ENCODE data around the gene KIF5B. TPM values are rescaled to one million over a fixed set of nuclear protein-coding genes. Genes with fewer than 3 reads are reported as not detected.
"Not testable (repeated sequence)": the region's sequence is repeated elsewhere in the genome, so short reads cannot be mapped to it uniquely, and the experiment has no call there.

Gene KIF5B
- polyA plus RNA-seq, 6 donors from 2014 or later, result 20.4 to 26.9 (median 25.0) TPM

- Mint-ChIP-seq H3K36me3 (no peaks in the 10 kb centered on the region), H3K9me3 (no peaks in the 10 kb centered on the region), H3K4me3 (no peak overlapping the region), H3K4me1 (no peaks in the 10 kb centered on the region), H3K27me3 (peaks cover 0 to 4% (median 0%) of the 10 kb centered on the region in 3 donors), H3K27ac (no peak overlapping the region)
- ATAC-seq (ENCODE audit: low read depth in 2 of 2) (no peak), DNase-seq (no peak)
Observed at GRCh38 chr10:32073659-32074058, 17.4 kb upstream of the KIF5B start.

- ATAC-seq (ENCODE audit: low read depth in 2 of 2) (no peak), DNase-seq (no peak)
- no peak overlapping the region for H3K27ac Mint-ChIP-seq
- no peaks in the 10 kb centered on the region for H3K36me3 Mint-ChIP-seq
- peaks cover 0 to 4% (median 0%) of the 10 kb centered on the region in 3 donors for H3K27me3 Mint-ChIP-seq
- H3K4me1 Mint-ChIP-seq, result no peaks in the 10 kb centered on the region
- H3K9me3 Mint-ChIP-seq, result no peaks in the 10 kb centered on the region
- no peak overlapping the region for H3K4me3 Mint-ChIP-seq
Observed at GRCh38 chr10:32073128-32073527, 16.9 kb upstream of the KIF5B start.

- Mint-ChIP-seq H3K27ac (no peak overlapping the region), H3K27me3 (peaks cover 0 to 4% (median 0%) of the 10 kb centered on the region in 3 donors), H3K9me3 (no peaks in the 10 kb centered on the region), H3K36me3 (no peaks in the 10 kb centered on the region), H3K4me3 (no peak overlapping the region), H3K4me1 (no peaks in the 10 kb centered on the region)
- ATAC-seq (ENCODE audit: low read depth in 2 of 2) (no peak), DNase-seq (no peak)
Observed at GRCh38 chr10:32072025-32072800, 16.0 kb upstream of the KIF5B start.

- no peak for ATAC-seq (ENCODE audit: low read depth in 2 of 2)
- no peaks in the 10 kb centered on the region for H3K4me1 Mint-ChIP-seq
- no peak for DNase-seq
- H3K36me3 Mint-ChIP-seq, result no peaks in the 10 kb centered on the region
- H3K4me3 Mint-ChIP-seq, result no peak overlapping the region
- H3K27ac Mint-ChIP-seq, result no peak overlapping the region
- peaks cover 0 to 4% (median 0%) of the 10 kb centered on the region in 3 donors for H3K27me3 Mint-ChIP-seq
- H3K9me3 Mint-ChIP-seq, result peaks cover 0 to 2% (median 0%) of the 10 kb centered on the region in 7 donors
Observed at GRCh38 chr10:32070645-32071044, 14.4 kb upstream of the KIF5B start.

GRCh38 chr10:32068569-32068968, 12.3 kb upstream of the KIF5B start:
- no peak for ATAC-seq (ENCODE audit: low read depth in 2 of 2)
- H3K9me3 Mint-ChIP-seq, result peaks cover 0 to 2% (median 0%) of the 10 kb centered on the region in 7 donors

GRCh38 chr10:32067931-32068330, 11.7 kb upstream of the KIF5B start:
- H3K27me3 Mint-ChIP-seq; DNase-seq; ATAC-seq (ENCODE audit: low read depth in 2 of 2); H3K36me3 Mint-ChIP-seq; H3K4me3 Mint-ChIP-seq; H3K4me1 Mint-ChIP-seq; H3K27ac Mint-ChIP-seq; H3K9me3 Mint-ChIP-seq: not testable (repeated sequence)

More at GRCh38 chr10:32068569-32068968, 12.3 kb upstream of the KIF5B start:
- H3K36me3 Mint-ChIP-seq, result no peaks in the 10 kb centered on the region
- no peaks in the 10 kb centered on the region for H3K4me1 Mint-ChIP-seq
- no peak for DNase-seq
- no peak overlapping the region for H3K27ac Mint-ChIP-seq
- peaks cover 0 to 4% (median 0%) of the 10 kb centered on the region in 3 donors for H3K27me3 Mint-ChIP-seq
- no peak overlapping the region for H3K4me3 Mint-ChIP-seq

GRCh38 chr10:32065856-32066255, 9.6 kb upstream of the KIF5B start:
- H3K27me3 Mint-ChIP-seq, result no peaks in the 10 kb centered on the region
- ATAC-seq (ENCODE audit: low read depth in 2 of 2) (no peak), DNase-seq (no peak)
- H3K4me3 Mint-ChIP-seq, result no peak overlapping the region
- no peaks in the 10 kb centered on the region for H3K4me1 Mint-ChIP-seq
- peaks cover 0 to 2% (median 0%) of the 10 kb centered on the region in 7 donors for H3K9me3 Mint-ChIP-seq
- H3K27ac Mint-ChIP-seq, result no peak overlapping the region
- H3K36me3 Mint-ChIP-seq, result no peaks in the 10 kb centered on the region

GRCh38 chr10:32061440-32061839, 5.2 kb upstream of the KIF5B start:
- no peak for ATAC-seq (ENCODE audit: low read depth in 2 of 2)
- peaks cover 3 to 10% (median 10%) of the 10 kb centered on the region in 3 donors for H3K4me1 Mint-ChIP-seq

GRCh38 chr10:32060347-32060746, 4.1 kb upstream of the KIF5B start:
- H3K9me3 Mint-ChIP-seq, result no peaks in the 10 kb centered on the region
- no peak for ATAC-seq (ENCODE audit: low read depth in 2 of 2)
- no peak for DNase-seq
- H3K27ac Mint-ChIP-seq, result no peak overlapping the region
- H3K4me1 Mint-ChIP-seq, result peaks cover 8 to 14% (median 10%) of the 10 kb centered on the region in 3 donors
- H3K4me3 Mint-ChIP-seq, result no peak overlapping the region
- peaks cover 0 to 7% of the 10 kb centered on the region in 2 donors for H3K36me3 Mint-ChIP-seq
- H3K27me3 Mint-ChIP-seq, result no peaks in the 10 kb centered on the region

More at GRCh38 chr10:32061440-32061839, 5.2 kb upstream of the KIF5B start:
- Mint-ChIP-seq H3K9me3 (peaks cover 0 to 2% (median 0%) of the 10 kb centered on the region in 7 donors), H3K27me3 (no peaks in the 10 kb centered on the region), H3K36me3 (no peaks in the 10 kb centered on the region), H3K27ac (no peak overlapping the region), H3K4me3 (no peak overlapping the region)
- DNase-seq, result no peak

- H3K36me3 Mint-ChIP-seq, result peaks cover 0 to 7% of the 10 kb centered on the region in 2 donors
- H3K4me1 Mint-ChIP-seq, result peaks cover 16 to 23% (median 19%) of the 10 kb centered on the region in 3 donors
- DNase-seq (no peak), ATAC-seq (ENCODE audit: low read depth in 2 of 2) (no peak)
- H3K27me3 Mint-ChIP-seq, result no peaks in the 10 kb centered on the region
- H3K27ac Mint-ChIP-seq, result no peak overlapping the region
- H3K4me3 Mint-ChIP-seq, result peak overlapping the region in 1 of 8 donors; percentile 55
- no peaks in the 10 kb centered on the region for H3K9me3 Mint-ChIP-seq
Observed at GRCh38 chr10:32059472-32059871, 3.2 kb upstream of the KIF5B start.

- H3K27ac Mint-ChIP-seq, result peak overlapping the region in 5 of 6 donors; percentile 30 to 90 (median 61)
- H3K4me3 Mint-ChIP-seq, result peak overlapping the region; percentile 93 to 100 (median 98)
- ATAC-seq (ENCODE audit: low read depth in 2 of 2), result no peak
- no peaks in the 10 kb centered on the region for H3K9me3 Mint-ChIP-seq
- no peak for DNase-seq
- H3K4me1 Mint-ChIP-seq, result peaks cover 19 to 40% (median 39%) of the 10 kb centered on the region in 3 donors
- peaks cover 0 to 7% of the 10 kb centered on the region in 2 donors for H3K36me3 Mint-ChIP-seq
- H3K27me3 Mint-ChIP-seq, result no peaks in the 10 kb centered on the region
Observed at GRCh38 chr10:32057036-32057372, 779 bp upstream of the KIF5B start.

GRCh38 chr10:32055478-32056135, 618 bp downstream of the KIF5B start:
- peak overlapping the region; percentile 93 to 100 (median 98) for H3K4me3 Mint-ChIP-seq
- H3K9me3 Mint-ChIP-seq, result no peaks in the 10 kb centered on the region
- H3K27me3 Mint-ChIP-seq, result no peaks in the 10 kb centered on the region
- DNase-seq (peak; percentile 73), ATAC-seq (ENCODE audit: low read depth in 2 of 2) (peak; percentile 68 to 71)
- peaks cover 22 to 54% (median 53%) of the 10 kb centered on the region in 3 donors for H3K4me1 Mint-ChIP-seq
- peak overlapping the region; percentile 90 to 95 (median 94) for H3K27ac Mint-ChIP-seq
- H3K36me3 Mint-ChIP-seq, result peaks cover 0 to 7% of the 10 kb centered on the region in 2 donors

- no peak for ATAC-seq (ENCODE audit: low read depth in 2 of 2)
Observed at GRCh38 chr10:32054094-32054493, 2.1 kb downstream of the KIF5B start.

GRCh38 chr10:32053392-32053791, 2.8 kb downstream of the KIF5B start:
- not testable (repeated sequence) for H3K27me3 Mint-ChIP-seq; DNase-seq; H3K36me3 Mint-ChIP-seq; H3K9me3 Mint-ChIP-seq; ATAC-seq (ENCODE audit: low read depth in 2 of 2)
- H3K4me1 Mint-ChIP-seq, result peaks cover 38 to 73% (median 72%) of the 10 kb centered on the region in 3 donors
- H3K27ac Mint-ChIP-seq, result peak overlapping the region in 1 of 6 donors; percentile 61
- H3K4me3 Mint-ChIP-seq, result peak overlapping the region; percentile 36 to 100 (median 70)

More at GRCh38 chr10:32054094-32054493, 2.1 kb downstream of the KIF5B start:
- Mint-ChIP-seq H3K36me3 (peaks cover 0 to 7% of the 10 kb centered on the region in 2 donors), H3K27ac (peak overlapping the region in 5 of 6 donors; percentile 2 to 90 (median 53)), H3K4me1 (peaks cover 36 to 69% (median 68%) of the 10 kb centered on the region in 3 donors), H3K4me3 (peak overlapping the region; percentile 66 to 100 (median 97)), H3K27me3 (no peaks in the 10 kb centered on the region), H3K9me3 (no peaks in the 10 kb centered on the region)
- DNase-seq, result no peak
